Loucy (cell line): ENCODE measurements around the gene CFHR3.
"Not testable (repeated sequence)": the region's sequence is repeated elsewhere in the genome, so short reads cannot be mapped to it uniquely, and the experiment has no call there.

Experiments
- H2AFZ ChIP-seq: fragments of 200-600 bp; sonication (generic); 2 replicates; pipeline ENCODE4 v1.6.0; 2016; ENCODE audit warnings: antibody characterized with exemption, mild to moderate bottlenecking, low read length, moderate library complexity
- H3F3A ChIP-seq: fragments of 200-600 bp; 2 replicates; pipeline ENCODE4 v1.6.0; 2016; ENCODE audit warnings: antibody characterized with exemption, low read depth, mild to moderate bottlenecking
- H3K27me3 ChIP-seq: fragments of 200-600 bp; sonication (generic); 2 replicates; pipeline ENCODE4 v1.6.1; 2014; ENCODE audit warnings: low read length, mild to moderate bottlenecking; ENCODE audit not compliant: insufficient read depth, poor library complexity, severe bottlenecking
- H3K36me3 ChIP-seq: fragments of 200-600 bp; sonication (generic); 2 replicates; pipeline ENCODE4 v1.6.1; 2016; ENCODE audit warnings: low read length; ENCODE audit not compliant: insufficient read depth
- H3K4me1 ChIP-seq: fragments of 200-600 bp; sonication (generic); 2 replicates; pipeline ENCODE4 v1.5.1; 2014; ENCODE audit warnings: low read length, mild to moderate bottlenecking; ENCODE audit not compliant: insufficient read depth, poor library complexity, severe bottlenecking
- H3K4me2 ChIP-seq: fragments of 200-600 bp; sonication (generic); 2 replicates; pipeline ENCODE4 v1.6.0; 2014; ENCODE audit warnings: antibody characterized with exemption, low read length, low read depth, mild to moderate bottlenecking; ENCODE audit not compliant: poor library complexity, severe bottlenecking
- H3K4me3 ChIP-seq: fragments of 200-600 bp; sonication (generic); 2 replicates; pipeline ENCODE4 v1.5.1; 2014; ENCODE audit warnings: low read length, mild to moderate bottlenecking, mixed read lengths; ENCODE audit not compliant: poor library complexity, severe bottlenecking
- H3K79me2 ChIP-seq: fragments of 200-600 bp; sonication (generic); 2 replicates; pipeline ENCODE4 v1.6.1; 2014; ENCODE audit warnings: low read length; ENCODE audit not compliant: insufficient read depth
- H3K9ac ChIP-seq: fragments of 200-600 bp; sonication (generic); 2 replicates; pipeline ENCODE4 v1.6.0; 2014; ENCODE audit warnings: mild to moderate bottlenecking, low read depth, low read length, moderate library complexity; ENCODE audit not compliant: poor library complexity, severe bottlenecking
- H3K9me2 ChIP-seq: fragments of 200-600 bp; sonication (generic); replicated peaks from 2 replicates; pipeline ENCODE4 v1.6.1; 2016; ENCODE audit warnings: low read depth, low read length, mixed read lengths
- H3K9me3 ChIP-seq: fragments of 200-600 bp; sonication (generic); 2 replicates; pipeline ENCODE4 v1.6.1; 2014; ENCODE audit warnings: mild to moderate bottlenecking, antibody characterized with exemption, low read length, low read depth; ENCODE audit not compliant: insufficient read depth
- H4K20me1 ChIP-seq: fragments of 200-600 bp; sonication (generic); 2 replicates; pipeline ENCODE4 v1.6.0; 2014; ENCODE audit warnings: antibody characterized with exemption, low read length, mild to moderate bottlenecking; ENCODE audit not compliant: insufficient read depth, poor library complexity, severe bottlenecking
- CTCF ChIP-seq: fragments of 200-600 bp; sonication (generic); conservative IDR thresholded peaks from 2 replicates; pipeline ENCODE4 v1.5.1; 2014; ENCODE audit warnings: mild to moderate bottlenecking, antibody characterized with exemption, low read length
- EZH2phosphoT487 ChIP-seq: fragments of 200-600 bp; IDR thresholded peaks from 2 replicates; pipeline ENCODE4 v1.6.1; 2018; ENCODE audit warnings: antibody characterized with exemption, mild to moderate bottlenecking, moderate library complexity, borderline replicate concordance

Gene CFHR3

GRCh38 chr1:196774175-196774574 is 465 bp upstream of the CFHR3 start:
- H3K36me3 ChIP-seq, result no peaks in the 10 kb centered on the region
- H3K9me2 ChIP-seq, result no peaks in the 10 kb centered on the region
- H3K9me3 ChIP-seq, result no peaks in the 10 kb centered on the region
- H3K4me2 ChIP-seq, result no peak overlapping the region
- H3K9ac ChIP-seq, result no peak overlapping the region
- no peak overlapping the region for H3K4me3 ChIP-seq
- TF ChIP-seq CTCF (no peak), EZH2phosphoT487 (no peak)
- no peak overlapping the region for H2AFZ ChIP-seq
- no peaks in the 10 kb centered on the region for H3F3A ChIP-seq
- no peaks in the 10 kb centered on the region for H4K20me1 ChIP-seq
- H3K27me3 ChIP-seq, result no peaks in the 10 kb centered on the region
- no peaks in the 10 kb centered on the region for H3K79me2 ChIP-seq
- no peaks in the 10 kb centered on the region for H3K4me1 ChIP-seq

- no peak overlapping the region for H3K4me3 ChIP-seq
- TF ChIP-seq CTCF, result no peak
- TF ChIP-seq EZH2phosphoT487, result no peak
- no peaks in the 10 kb centered on the region for H3K9me3 ChIP-seq
- no peak overlapping the region for H3K9ac ChIP-seq
- H3K4me1 ChIP-seq, result no peaks in the 10 kb centered on the region
- H3K79me2 ChIP-seq, result no peaks in the 10 kb centered on the region
- no peaks in the 10 kb centered on the region for H3K27me3 ChIP-seq
- H3K9me2 ChIP-seq, result no peaks in the 10 kb centered on the region
- no peaks in the 10 kb centered on the region for H3F3A ChIP-seq
- H3K36me3 ChIP-seq, result no peaks in the 10 kb centered on the region
- H3K4me2 ChIP-seq, result no peak overlapping the region
- H2AFZ ChIP-seq, result no peak overlapping the region
- H4K20me1 ChIP-seq, result no peaks in the 10 kb centered on the region
Observed at GRCh38 chr1:196777603-196778002, 3.0 kb downstream of the CFHR3 start.

GRCh38 chr1:196779093-196779492 is 4.5 kb downstream of the CFHR3 start:
- no peaks in the 10 kb centered on the region for H4K20me1 ChIP-seq
- no peaks in the 10 kb centered on the region for H3K9me2 ChIP-seq
- H3K9me3 ChIP-seq, result no peaks in the 10 kb centered on the region
- H3F3A ChIP-seq, result no peaks in the 10 kb centered on the region
- no peak overlapping the region for H2AFZ ChIP-seq
- no peak overlapping the region for H3K4me3 ChIP-seq
- no peaks in the 10 kb centered on the region for H3K27me3 ChIP-seq
- no peak for TF ChIP-seq EZH2phosphoT487
- H3K4me1 ChIP-seq, result no peaks in the 10 kb centered on the region
- H3K36me3 ChIP-seq, result no peaks in the 10 kb centered on the region
- H3K4me2 ChIP-seq, result no peak overlapping the region
- no peak overlapping the region for H3K9ac ChIP-seq
- no peaks in the 10 kb centered on the region for H3K79me2 ChIP-seq

GRCh38 chr1:196791252-196791651 is 16.6 kb downstream of the CFHR3 start:
- not testable (repeated sequence) for H3K9me3 ChIP-seq, H3K79me2 ChIP-seq, H2AFZ ChIP-seq, H3K9me2 ChIP-seq, H3F3A ChIP-seq, H3K4me1 ChIP-seq, H3K27me3 ChIP-seq, H3K36me3 ChIP-seq, H3K4me3 ChIP-seq, H3K4me2 ChIP-seq, H3K9ac ChIP-seq, H4K20me1 ChIP-seq

- not testable (repeated sequence) for H3K4me1 ChIP-seq, H2AFZ ChIP-seq, H3K9me2 ChIP-seq, H3K9me3 ChIP-seq, H3F3A ChIP-seq, H3K9ac ChIP-seq, H3K79me2 ChIP-seq, H3K4me2 ChIP-seq, H3K27me3 ChIP-seq, H3K36me3 ChIP-seq, H4K20me1 ChIP-seq, H3K4me3 ChIP-seq
Observed at GRCh38 chr1:196794103-196794502, 19.5 kb downstream of the CFHR3 start.
